Caco-2 (cell line): ENCODE data around the gene TCF3. TPM values are rescaled to one million over a fixed set of nuclear protein-coding genes. Genes with fewer than 3 reads are reported as not detected.

Experiments used
- BruUV-seq: library from RNA; stranded (reverse); fragments of 400-500 nt; replicated peaks from 2 replicates; lab custom pipeline; 2021; lab: Mats Ljungman, UMichigan
- CTCF ChIA-PET: fragments of 300-600 bp; sonication (Branson Sonifier 250); formaldehyde crosslinking; loops from one replicate; lab custom pipeline; 2022; ENCODE audit warnings: antibody characterized with exemption; lab: Charles Lee
- POLR2A ChIA-PET: fragments of 300-600 bp; sonication (Branson Sonifier 250); formaldehyde crosslinking; loops from one replicate; lab custom pipeline; 2022; ENCODE audit warnings: antibody characterized with exemption; lab: Charles Lee
- DNase-seq, 2 experiments: peaks; one replicate each; pipeline versions ENCODE4 v3.0.0 to v3.0.0-alpha.2; 2020 to 2022
- H3K27me3 ChIP-seq: replicated peaks from 2 replicates; pipeline ENCODE4 v1.6.0; 2011; ENCODE audit warnings: low read length; ENCODE audit not compliant: control insufficient read depth, insufficient read depth
- H3K36me3 ChIP-seq: 2 replicates; pipeline ENCODE4 v1.5.1; 2011; ENCODE audit warnings: low read length; ENCODE audit not compliant: control insufficient read depth, insufficient read depth
- H3K4me1 ChIP-seq: fragments of 250-450 bp; sonication (Bioruptor Pico); 2 replicates; pipeline ENCODE4 v1.5.1; 2020; ENCODE audit warnings: mild to moderate bottlenecking
- H3K4me3 ChIP-seq: 2 replicates; pipeline ENCODE4 v1.5.1; 2011; ENCODE audit warnings: low read depth, mild to moderate bottlenecking, control low read depth, low read length
- H3K9me3 ChIP-seq: fragments of 250-450 bp; sonication (Bioruptor Pico); 2 replicates; pipeline ENCODE4 v1.5.1; 2020; ENCODE audit warnings: mild to moderate bottlenecking, moderate library complexity
- H3K27ac Mint-ChIP-seq: one replicate; pipeline ENCODE4 v1.8.0; 2022; ENCODE audit warnings: mixed read lengths; ENCODE audit not compliant: unreplicated experiment
- H3K27me3 Mint-ChIP-seq: one replicate; pipeline ENCODE4 v1.8.0; 2022; ENCODE audit warnings: mixed read lengths; ENCODE audit not compliant: insufficient read depth, unreplicated experiment
- H3K36me3 Mint-ChIP-seq: one replicate; pipeline ENCODE4 v1.8.0; 2022; ENCODE audit warnings: mild to moderate bottlenecking, mixed read lengths; ENCODE audit not compliant: insufficient read depth, unreplicated experiment
- H3K4me1 Mint-ChIP-seq: one replicate; pipeline ENCODE4 v1.8.0; 2022; ENCODE audit warnings: low read depth, mixed read lengths; ENCODE audit not compliant: unreplicated experiment
- H3K4me3 Mint-ChIP-seq: one replicate; pipeline ENCODE4 v1.8.0; 2022; ENCODE audit warnings: mild to moderate bottlenecking, moderate library complexity, mixed read lengths; ENCODE audit not compliant: unreplicated experiment
- H3K9me3 Mint-ChIP-seq: one replicate; pipeline ENCODE4 v1.8.0; 2022; ENCODE audit warnings: mixed read lengths; ENCODE audit not compliant: unreplicated experiment
- CTCF ChIP-seq, 2 experiments: fragments of 200-600 bp in 1 of 2; IDR thresholded peaks; 1 replicate in 1 of 2; 2 replicates in 1 of 2; pipeline versions ENCODE4 v1.5.1 to v1.8.0; 2011 to 2022; ENCODE audit warnings: antibody characterized with exemption in 1 of 2, control low read depth in 1 of 2, inconsistent platforms in 1 of 2, low read depth in 1 of 2, low read length in 1 of 2, mild to moderate bottlenecking in 1 of 2, moderate library complexity in 1 of 2; ENCODE audit not compliant: insufficient read depth in 1 of 2, severe bottlenecking in 1 of 2, unreplicated experiment in 1 of 2
- intact Hi-C: fragments of 100-400 bp; cut with micrococcal nuclease; formaldehyde crosslinking; loops from one replicate; pipeline ENCODE4 v1.10.0; 2022; ENCODE audit not compliant: unreplicated experiment
- total RNA-seq: library from RNA; stranded (reverse); gene quantifications from 2 replicates; pipeline ENCODE4 v1.2.3, GENCODE V29; 2022

The TCF3 gene
- total RNA-seq, 1 experiment from 2014 or later, result 147 TPM

- Mint-ChIP-seq H3K9me3 (peaks cover 10% of the 10 kb centered on the region), H3K4me1 (no peaks in the 10 kb centered on the region), H3K36me3 (peaks cover 67% of the 10 kb centered on the region), H3K27me3 (no peaks in the 10 kb centered on the region), H3K4me3 (no peak overlapping the region), H3K27ac (no peak overlapping the region)
- CTCF ChIA-PET, result no interaction called here
- POLR2A ChIA-PET, result no interaction called here
- H3K9me3 ChIP-seq, result no peaks in the 10 kb centered on the region
- intact Hi-C loops, result no loop called here
- no peaks in the 10 kb centered on the region for H3K27me3 ChIP-seq
- no peak for DNase-seq
- peaks cover 1% of the 10 kb centered on the region for H3K36me3 ChIP-seq
- no peak for TF ChIP-seq CTCF (IDR thresholded peaks at IDR 0.05; ENCODE audit: insufficient read depth in 1 of 2, low read depth in 1 of 2, low read length in 1 of 2, severe bottlenecking in 1 of 2, unreplicated experiment in 1 of 2)
- BruUV-seq, result no TSS peak
- no peak overlapping the region for H3K4me3 ChIP-seq
- H3K4me1 ChIP-seq, result peaks cover 21% of the 10 kb centered on the region
Observed at GRCh38 chr19:1634938-1635243, 17.5 kb downstream of the TCF3 start.

GRCh38 chr19:1634242-1634937 lies 18.0 kb downstream of the TCF3 start:
- Histone ChIP-seq H3K36me3 (peaks cover 1% of the 10 kb centered on the region), H3K4me1 (peaks cover 21% of the 10 kb centered on the region), H3K27me3 (no peaks in the 10 kb centered on the region), H3K4me3 (no peak overlapping the region), H3K9me3 (no peaks in the 10 kb centered on the region)
- ChIA-PET POLR2A (no interaction called here), CTCF (no interaction called here)
- Mint-ChIP-seq H3K27ac (no peak overlapping the region), H3K36me3 (peaks cover 66% of the 10 kb centered on the region), H3K4me1 (no peaks in the 10 kb centered on the region), H3K27me3 (no peaks in the 10 kb centered on the region), H3K9me3 (peaks cover 10% of the 10 kb centered on the region), H3K4me3 (peak overlapping the region; percentile 31)
- TF ChIP-seq CTCF (IDR thresholded peaks at IDR 0.05; ENCODE audit: insufficient read depth in 1 of 2, low read depth in 1 of 2, low read length in 1 of 2, severe bottlenecking in 1 of 2, unreplicated experiment in 1 of 2), result no peak
- intact Hi-C loops, result no loop called here
- no peak for DNase-seq
- BruUV-seq, result no TSS peak

- BruUV-seq, result no TSS peak
Observed at GRCh38 chr19:1633269-1633826, 19.1 kb downstream of the TCF3 start.

More at GRCh38 chr19:1633269-1633826, 19.1 kb downstream of the TCF3 start:
- H3K4me3 ChIP-seq, result no peak overlapping the region
- no peak overlapping the region for H3K4me3 Mint-ChIP-seq
- no peaks in the 10 kb centered on the region for H3K9me3 ChIP-seq
- H3K4me1 ChIP-seq, result peaks cover 21% of the 10 kb centered on the region
- peaks cover 1% of the 10 kb centered on the region for H3K36me3 ChIP-seq
- no peak for TF ChIP-seq CTCF (IDR thresholded peaks at IDR 0.05; ENCODE audit: insufficient read depth in 1 of 2, low read depth in 1 of 2, low read length in 1 of 2, severe bottlenecking in 1 of 2, unreplicated experiment in 1 of 2)
- H3K9me3 Mint-ChIP-seq, result peaks cover 10% of the 10 kb centered on the region
- H3K27ac Mint-ChIP-seq, result peak overlapping the region; percentile 78
- no peaks in the 10 kb centered on the region for H3K27me3 ChIP-seq
- POLR2A ChIA-PET, result no interaction called here
- intact Hi-C loops, result no loop called here
- H3K4me1 Mint-ChIP-seq, result no peaks in the 10 kb centered on the region
- DNase-seq, result no peak
- H3K27me3 Mint-ChIP-seq, result no peaks in the 10 kb centered on the region
- H3K36me3 Mint-ChIP-seq, result peaks cover 57% of the 10 kb centered on the region
- CTCF ChIA-PET, result no interaction called here
